ENCODE results near the gene RGS17.

The RGS17 gene

DNA sequence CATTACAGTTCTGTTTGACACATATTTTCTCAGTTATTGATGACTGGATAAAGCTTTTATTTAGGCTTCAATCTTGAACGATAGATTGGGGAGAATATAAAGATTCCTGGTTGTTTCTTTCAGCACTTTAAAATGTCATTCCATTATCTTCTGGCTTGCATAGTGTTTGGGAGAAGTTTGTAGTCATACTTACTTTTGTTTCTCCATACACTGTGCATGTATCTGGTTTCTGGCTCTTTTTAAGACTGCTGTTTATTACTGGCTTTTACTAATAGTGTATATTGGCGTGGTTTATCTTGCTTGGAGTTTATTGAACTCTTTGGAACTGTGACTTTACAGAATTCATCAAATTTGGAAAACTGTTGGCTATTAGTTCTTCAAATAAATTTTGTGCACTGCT, 49.2 kb downstream of the RGS17 start:
- no peak for DNase-seq

DNA sequence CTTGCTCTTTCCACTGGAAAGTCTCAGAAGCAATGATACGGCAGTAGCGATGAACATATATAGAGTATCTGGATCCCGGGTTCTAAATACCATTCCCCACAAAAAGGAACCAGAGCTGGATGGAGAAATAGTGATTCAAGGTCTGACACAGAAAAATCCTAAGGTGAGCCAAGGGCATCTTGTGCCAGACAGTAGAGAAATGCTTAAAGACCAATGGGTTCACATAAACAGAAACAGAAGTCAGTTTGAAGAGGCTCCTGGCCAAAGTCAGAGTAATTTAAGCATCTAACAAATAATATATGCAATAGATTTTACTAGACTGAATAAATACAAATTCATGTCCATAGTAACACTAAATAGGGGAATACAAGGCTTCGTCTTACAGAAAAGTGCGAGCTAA, 54.7 kb downstream of the RGS17 start:
- DNase-seq = no peak

- no peak for DNase-seq
Measured at GRCh38 chr6:153074761-153075160, 56.3 kb downstream of the RGS17 start.

GRCh38 chr6:153073841-153074240, 57.2 kb downstream of the RGS17 start:
- DNase-seq = no peak

- no peak for DNase-seq
Measured at GRCh38 chr6:153070756-153071155, 60.3 kb downstream of the RGS17 start.

GRCh38 chr6:153069897-153070296, 61.2 kb downstream of the RGS17 start:
- DNase-seq = no peak

GRCh38 chr6:153065222-153065621, 65.9 kb downstream of the RGS17 start:
- no peak for DNase-seq

DNA sequence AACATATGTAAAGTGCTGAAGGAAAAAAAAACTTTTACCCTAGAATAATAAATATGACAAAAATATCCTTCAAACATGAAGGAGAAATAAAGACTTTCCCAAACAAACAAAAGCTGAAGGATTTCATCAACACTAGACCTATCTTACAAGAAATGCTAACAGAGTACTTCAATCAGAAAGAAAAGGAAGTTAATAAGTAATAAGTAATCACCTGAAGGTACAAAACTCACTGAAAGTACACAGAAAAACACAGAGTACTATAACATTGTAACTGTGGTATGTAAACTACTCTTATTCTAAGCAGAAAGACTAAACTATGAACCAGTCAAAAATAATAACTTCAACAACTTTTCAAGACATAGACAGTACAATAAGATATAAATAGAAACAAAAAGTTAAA, 67.1 kb downstream of the RGS17 start:
- no peak for DNase-seq

DNA sequence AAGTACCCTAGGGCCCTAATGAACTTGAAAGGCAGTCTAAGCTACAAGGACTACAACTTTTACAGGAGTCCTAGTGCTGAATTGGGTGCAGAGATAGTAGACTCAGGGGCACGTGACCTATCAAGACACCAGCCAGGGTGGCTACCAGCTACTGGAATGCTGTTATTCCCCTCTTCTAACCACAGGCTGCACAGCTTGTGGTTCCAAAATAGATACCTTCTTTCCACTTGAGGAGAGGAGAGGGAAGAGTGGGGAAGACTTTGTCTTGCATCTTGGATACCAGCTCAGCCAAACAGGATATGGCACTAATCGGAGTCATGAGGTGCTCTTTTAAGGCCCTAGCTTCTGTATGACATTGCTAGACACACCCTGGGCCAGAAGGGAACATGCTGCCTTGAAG, 68.6 kb downstream of the RGS17 start:
- no peak for DNase-seq

DNA sequence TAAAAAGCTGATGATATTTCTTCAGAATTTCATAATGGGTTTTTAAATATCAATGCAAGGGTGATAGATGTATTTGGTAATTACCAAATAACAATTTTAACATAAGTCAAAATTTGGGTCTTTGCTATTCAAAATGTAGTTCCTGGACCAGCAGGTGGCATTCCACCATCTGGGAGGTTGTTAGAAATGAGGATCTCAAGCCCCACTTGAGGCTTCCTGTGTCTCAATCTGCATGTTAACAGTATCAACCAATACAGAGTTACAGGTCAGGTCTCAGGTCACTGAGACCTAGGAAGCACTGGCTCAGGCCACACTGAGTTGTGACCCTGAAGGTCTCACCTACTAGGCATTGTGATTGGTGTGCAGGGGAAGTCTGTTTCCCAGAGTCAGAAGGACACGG, 71.3 kb downstream of the RGS17 start:
- no peak for DNase-seq

GRCh38 chr6:153059311-153059710, 71.8 kb downstream of the RGS17 start:
- no peak for DNase-seq

GRCh38 chr6:153058909-153059308, 72.2 kb downstream of the RGS17 start:
- DNase-seq = no peak

- DNase-seq = no peak
Measured at GRCh38 chr6:153058291-153058690, 72.8 kb downstream of the RGS17 start.

- no peak for DNase-seq
Measured at GRCh38 chr6:153056308-153056707, 74.8 kb downstream of the RGS17 start.

DNA sequence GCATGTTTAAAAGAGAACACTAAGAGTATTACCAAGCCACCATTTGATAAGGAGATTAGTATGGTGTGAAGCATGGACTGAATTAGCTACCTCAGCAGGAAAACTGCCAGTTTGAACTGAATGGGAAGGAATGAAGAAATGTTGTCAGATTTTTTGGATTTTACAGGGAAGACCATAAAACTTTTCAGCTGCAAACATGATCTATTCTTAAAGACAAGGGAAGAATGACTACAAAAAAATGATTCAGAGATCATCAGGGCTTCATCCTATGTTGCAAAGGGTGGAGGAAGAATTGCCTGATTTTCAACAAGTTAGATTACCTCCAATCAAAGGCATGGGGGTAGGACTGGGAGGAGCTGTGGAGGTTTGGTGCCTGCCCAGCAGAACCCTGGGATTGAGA, 79.3 kb downstream of the RGS17 start:
- no peak for DNase-seq

DNA sequence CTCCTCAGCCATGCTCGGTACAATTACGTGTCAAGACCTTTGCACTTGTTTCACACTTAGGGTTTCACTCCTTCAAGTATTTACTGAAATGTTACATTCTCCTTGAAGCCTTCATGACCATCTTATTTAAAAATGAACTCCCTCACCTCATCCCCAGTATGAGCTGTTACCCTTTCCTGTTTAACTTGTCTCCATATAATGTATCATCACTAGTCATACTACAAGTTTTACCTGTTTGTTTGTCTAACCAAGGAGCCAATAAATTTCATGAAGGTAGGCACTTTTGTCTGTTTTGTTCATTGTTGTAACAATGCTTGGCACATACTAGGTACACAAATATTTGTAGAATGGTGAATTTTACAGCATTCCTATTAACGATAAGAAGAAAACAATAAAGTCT, 82.5 kb downstream of the RGS17 start:
- DNase-seq = no peak

GRCh38 chr6:153047386-153047785, 83.7 kb downstream of the RGS17 start:
- no peak for DNase-seq

DNA sequence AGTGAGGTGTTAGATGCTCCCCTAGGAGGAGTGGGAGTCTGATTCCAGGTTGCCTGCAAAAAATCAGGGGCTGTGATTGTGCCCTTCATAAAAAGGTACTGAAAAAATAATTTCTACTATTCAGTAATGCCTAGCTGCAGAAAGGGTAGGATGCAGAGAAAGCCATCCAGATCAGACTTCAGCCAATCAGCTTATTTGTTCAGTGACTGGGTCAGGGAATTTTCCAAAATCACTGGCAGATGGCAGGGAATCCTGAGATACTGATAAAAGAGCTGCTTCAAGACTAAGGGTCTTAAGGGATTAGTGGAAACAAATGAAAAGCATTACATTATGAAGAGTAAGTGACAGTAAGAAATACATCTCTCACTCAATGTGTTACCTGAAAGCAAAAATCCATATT, 85.8 kb downstream of the RGS17 start:
- no peak for DNase-seq

DNA sequence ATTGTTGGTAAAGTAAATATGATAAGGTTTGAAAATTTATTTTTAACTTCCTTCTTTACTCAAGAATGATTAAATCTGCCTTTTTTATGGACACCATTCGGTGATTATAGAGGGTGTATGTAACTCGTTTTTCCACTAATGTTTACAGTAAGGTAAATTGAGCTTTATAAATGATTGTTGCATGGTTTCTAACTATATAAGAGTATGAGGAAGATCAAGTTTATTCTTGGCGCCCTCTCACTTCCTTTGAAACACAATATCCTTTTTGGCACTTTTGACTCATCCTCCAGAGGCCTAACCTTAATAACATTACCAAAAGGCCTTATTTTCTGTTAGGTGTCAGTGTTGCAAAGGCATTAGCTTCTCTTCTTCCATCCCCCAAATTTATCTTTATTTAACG, 86.8 kb downstream of the RGS17 start:
- no peak for DNase-seq

DNA sequence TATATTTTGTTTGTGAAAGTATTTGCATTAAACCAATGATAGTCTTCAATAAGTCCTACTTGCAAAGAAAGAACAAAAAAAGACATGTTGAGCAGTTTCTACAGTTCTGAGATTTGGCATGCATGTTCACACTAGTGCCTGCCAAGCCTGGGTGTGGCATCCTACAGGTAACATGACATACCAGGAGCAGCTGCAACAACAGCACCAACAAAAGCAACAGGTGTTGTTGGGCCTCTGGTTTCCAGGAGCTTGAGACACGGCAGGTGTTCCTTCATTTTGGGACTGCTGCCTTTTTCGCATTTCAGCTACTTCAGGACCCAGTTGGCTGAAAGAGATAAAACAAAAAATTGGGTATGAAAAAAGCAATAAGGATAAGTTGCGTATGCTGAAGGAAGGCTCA, 87.4 kb downstream of the RGS17 start:
- no peak for DNase-seq

DNA sequence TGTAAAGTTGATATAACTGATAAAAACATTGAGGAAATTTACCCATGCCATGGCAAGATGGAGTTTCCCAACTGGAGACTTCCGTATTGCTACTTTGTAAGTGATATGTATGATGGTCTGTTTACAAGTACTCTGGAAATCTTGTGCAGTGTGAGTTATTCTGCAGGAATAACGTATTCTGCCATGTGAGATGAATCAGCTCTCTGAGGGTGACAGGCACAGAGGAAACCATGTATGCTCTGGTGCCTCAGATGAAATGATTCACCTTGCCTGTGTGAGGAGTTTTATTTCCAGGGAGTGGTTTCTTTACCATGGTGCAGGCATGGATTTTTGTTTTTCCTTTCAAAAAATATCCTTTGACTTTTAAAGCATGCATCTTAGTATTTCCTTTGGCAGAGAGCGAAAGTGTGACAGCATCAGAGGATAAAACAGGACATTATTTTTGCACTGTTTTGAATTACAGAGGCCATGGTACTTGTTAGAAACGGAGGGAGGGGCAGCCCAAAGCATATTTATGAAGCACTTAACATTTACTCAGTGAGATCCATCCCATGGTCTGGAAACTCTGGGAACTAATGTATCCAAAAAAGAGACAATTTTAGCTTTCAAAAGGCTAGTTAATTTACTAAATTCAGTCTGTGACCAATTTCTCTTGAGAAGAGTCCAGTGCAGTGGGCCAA, 92.6 kb downstream of the RGS17 start:
- DNase-seq = no peak

- no peak for DNase-seq
Measured at GRCh38 chr6:153034139-153034538, 96.9 kb downstream of the RGS17 start.

DNA sequence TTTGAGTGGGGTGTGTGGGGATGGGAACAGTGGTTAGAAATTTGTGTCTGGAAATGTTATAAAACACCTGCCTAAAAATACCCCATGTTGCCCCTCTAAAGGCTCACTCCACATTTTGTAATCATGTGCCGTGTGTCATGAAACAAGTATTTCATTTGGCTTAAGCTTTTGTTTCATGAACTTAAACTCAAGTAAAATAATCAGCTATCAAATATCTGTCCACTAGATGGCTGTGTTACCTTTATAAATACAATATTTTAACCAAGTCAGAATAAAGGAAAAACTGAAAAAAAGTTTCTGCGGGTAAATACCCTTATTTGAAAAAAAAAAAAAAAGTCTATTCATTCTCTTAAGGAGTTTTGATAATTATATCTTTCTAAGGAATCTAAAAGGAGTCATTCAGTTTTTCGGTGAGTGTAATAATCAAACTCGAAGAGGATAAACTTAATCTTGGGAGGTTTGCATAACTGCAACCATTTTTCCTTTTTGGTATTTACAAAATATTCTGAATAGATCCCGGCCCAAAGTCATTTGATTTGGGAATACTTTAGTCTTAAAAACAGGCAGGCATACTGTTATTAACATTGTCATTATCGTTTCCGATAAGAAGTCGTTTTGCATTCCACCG, 98.7 kb downstream of the RGS17 start:
- no peak for DNase-seq

DNA sequence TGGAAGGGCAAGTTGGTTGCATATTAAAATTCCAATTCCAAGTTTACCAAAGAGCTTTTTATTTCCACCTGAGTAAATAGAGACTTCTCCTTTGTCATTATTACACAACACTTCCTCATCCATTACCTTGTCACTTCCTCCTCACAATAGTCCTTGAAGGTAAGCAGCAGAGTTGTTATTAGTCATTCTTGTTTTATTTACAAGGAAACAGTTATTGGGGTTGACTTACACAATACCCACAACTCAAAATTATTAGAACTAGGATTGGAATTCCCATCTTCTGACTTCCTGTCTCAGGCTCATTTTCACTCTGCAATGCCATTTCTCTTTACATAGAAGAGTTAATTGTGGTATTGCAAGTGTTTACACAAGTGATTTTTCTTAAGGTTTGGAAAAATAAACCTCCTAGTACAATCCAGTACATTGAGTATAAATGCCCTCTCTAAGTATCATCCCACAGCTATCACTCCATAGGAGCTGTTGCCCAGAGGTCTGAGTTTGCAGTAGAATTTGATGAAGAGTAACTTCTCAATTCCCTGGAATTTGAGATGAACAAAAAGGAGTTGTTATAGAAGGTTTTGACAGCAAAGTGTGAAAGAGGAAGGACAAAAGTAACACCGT, 99.6 kb downstream of the RGS17 start:
- no peak for DNase-seq

GRCh38 chr6:153028963-153029362, 102.1 kb downstream of the RGS17 start:
- DNase-seq = no peak

All from CD4-positive, alpha-beta T cell treated with Interleukin-17A for 4 hours (primary cell).